ENCODE results near the gene RABGGTA. TPM values are rescaled to one million over a fixed set of nuclear protein-coding genes. Genes with fewer than 3 reads are reported as not detected.
"Not testable (repeated sequence)": the region's sequence is repeated elsewhere in the genome, so short reads cannot be mapped to it uniquely, and the experiment has no call there.

Gene RABGGTA
- total RNA-seq, 1 donor, result 34.0 TPM

GRCh38 chr14:24219521-24219920 is 51.9 kb downstream of the RABGGTA start:
- Histone ChIP-seq H3K79me2 (ENCODE audit: insufficient read depth, low read length) (peaks cover 57% of the 10 kb centered on the region), H3K4me2 (ENCODE audit: insufficient read depth, low read length) (no peak overlapping the region), H3K4me3 (ENCODE audit: insufficient read depth, low read length) (no peak overlapping the region), H3K9me3 (ENCODE audit: low read depth, low read length) (no peaks in the 10 kb centered on the region), H3K4me1 (ENCODE audit: insufficient read depth, low read length) (peaks cover 7% of the 10 kb centered on the region), H3K27me3 (ENCODE audit: insufficient read depth, low read length) (no peaks in the 10 kb centered on the region), H4K20me1 (ENCODE audit: insufficient read depth, low read length) (peaks cover 9% of the 10 kb centered on the region), H3K27ac (ENCODE audit: low read depth, low read length) (no peak overlapping the region), H2AFZ (ENCODE audit: low read length) (no peak overlapping the region), H3K36me3 (ENCODE audit: insufficient read depth, low read length) (peaks cover 13% of the 10 kb centered on the region)
- DNase-seq (ENCODE audit: insufficient read length, low spot score, missing footprints), result no peak
- no peak for TF ChIP-seq CTCF (IDR thresholded peaks at IDR 0.05; ENCODE audit: extremely low read depth, low read depth, low read length)

GRCh38 chr14:24219080-24219479 is 52.3 kb downstream of the RABGGTA start:
- H3K36me3 ChIP-seq (ENCODE audit: insufficient read depth, low read length), result peaks cover 13% of the 10 kb centered on the region
- peaks cover 57% of the 10 kb centered on the region for H3K79me2 ChIP-seq (ENCODE audit: insufficient read depth, low read length)
- no peak overlapping the region for H3K4me3 ChIP-seq (ENCODE audit: insufficient read depth, low read length)
- no peak overlapping the region for H2AFZ ChIP-seq (ENCODE audit: low read length)
- no peak overlapping the region for H3K27ac ChIP-seq (ENCODE audit: low read depth, low read length)
- no peak overlapping the region for H3K4me2 ChIP-seq (ENCODE audit: insufficient read depth, low read length)
- no peaks in the 10 kb centered on the region for H3K9me3 ChIP-seq (ENCODE audit: low read depth, low read length)
- DNase-seq (ENCODE audit: insufficient read length, low spot score, missing footprints), result no peak
- TF ChIP-seq CTCF (IDR thresholded peaks at IDR 0.05; ENCODE audit: extremely low read depth, low read depth, low read length), result no peak
- H3K4me1 ChIP-seq (ENCODE audit: insufficient read depth, low read length), result peaks cover 5% of the 10 kb centered on the region
- peaks cover 8% of the 10 kb centered on the region for H4K20me1 ChIP-seq (ENCODE audit: insufficient read depth, low read length)
- H3K27me3 ChIP-seq (ENCODE audit: insufficient read depth, low read length), result no peaks in the 10 kb centered on the region

- not testable (repeated sequence) for H2AFZ ChIP-seq (ENCODE audit: low read length); H3K4me2 ChIP-seq (ENCODE audit: insufficient read depth, low read length); H3K4me3 ChIP-seq (ENCODE audit: insufficient read depth, low read length); H3K27ac ChIP-seq (ENCODE audit: low read depth, low read length); H4K20me1 ChIP-seq (ENCODE audit: insufficient read depth, low read length); H3K9me3 ChIP-seq (ENCODE audit: low read depth, low read length); H3K27me3 ChIP-seq (ENCODE audit: insufficient read depth, low read length)
- Histone ChIP-seq H3K79me2 (ENCODE audit: insufficient read depth, low read length) (peaks cover 41% of the 10 kb centered on the region), H3K36me3 (ENCODE audit: insufficient read depth, low read length) (peaks cover 13% of the 10 kb centered on the region), H3K4me1 (ENCODE audit: insufficient read depth, low read length) (peaks cover 12% of the 10 kb centered on the region)
- DNase-seq (ENCODE audit: insufficient read length, low spot score, missing footprints), result peak; percentile 51
Observed at GRCh38 chr14:24216876-24217275, 54.5 kb downstream of the RABGGTA start.

- no peak for TF ChIP-seq CTCF (IDR thresholded peaks at IDR 0.05; ENCODE audit: extremely low read depth, low read depth, low read length)
- Histone ChIP-seq H3K36me3 (ENCODE audit: insufficient read depth, low read length) (peaks cover 15% of the 10 kb centered on the region), H3K4me2 (ENCODE audit: insufficient read depth, low read length) (peak overlapping the region; percentile 98), H3K27ac (ENCODE audit: low read depth, low read length) (peak overlapping the region; percentile 78), H3K27me3 (ENCODE audit: insufficient read depth, low read length) (no peaks in the 10 kb centered on the region), H3K4me1 (ENCODE audit: insufficient read depth, low read length) (peaks cover 12% of the 10 kb centered on the region), H3K9me3 (ENCODE audit: low read depth, low read length) (no peaks in the 10 kb centered on the region), H3K79me2 (ENCODE audit: insufficient read depth, low read length) (peaks cover 38% of the 10 kb centered on the region), H2AFZ (ENCODE audit: low read length) (peak overlapping the region; percentile 92), H4K20me1 (ENCODE audit: insufficient read depth, low read length) (peaks cover 8% of the 10 kb centered on the region), H3K4me3 (ENCODE audit: insufficient read depth, low read length) (peak overlapping the region; percentile 80)
- no peak for DNase-seq (ENCODE audit: insufficient read length, low spot score, missing footprints)
Observed at GRCh38 chr14:24216345-24216699, 55.1 kb downstream of the RABGGTA start.

Small RNA genes lying within 50 kb of the gene (small RNA-seq; reads per million reads assigned to genes)
- not detected for gene MDP1

Other genes starting within 250 kb of the RABGGTA start
- not detected in 2 replicates for gene CARMIL3, start 219.6 kb downstream of the RABGGTA start, total RNA-seq
- gene CPNE6, start 200.0 kb downstream of the RABGGTA start, total RNA-seq, result not detected in 2 replicates
- 26.2 and 35.1 TPM in 2 replicates for gene PCK2, start 177.3 kb downstream of the RABGGTA start, total RNA-seq
- 73.4 and 84.7 TPM in 2 replicates for gene DCAF11, start 156.8 kb downstream of the RABGGTA start, total RNA-seq
- gene NRL, start 156.6 kb downstream of the RABGGTA start, total RNA-seq, result 1.5 and 1.8 TPM in 2 replicates
- 0.29 and 0.72 TPM in 2 replicates for gene FITM1, start 140.9 kb downstream of the RABGGTA start, total RNA-seq
- 95.5 and 111 TPM in 2 replicates for gene PSME1, start 135.4 kb downstream of the RABGGTA start, total RNA-seq
- 6.9 and 9.1 TPM in 2 replicates for gene EMC9, start 130.0 kb downstream of the RABGGTA start, total RNA-seq
- 47.7 and 55.7 TPM in 2 replicates for gene PSME2, start 125.0 kb downstream of the RABGGTA start, total RNA-seq
- 43.9 and 49.6 TPM in 2 replicates for gene RNF31, start 124.1 kb downstream of the RABGGTA start, total RNA-seq
- gene IRF9, start 110.3 kb downstream of the RABGGTA start, total RNA-seq, result 102 and 117 TPM in 2 replicates
- gene REC8, start 99.5 kb downstream of the RABGGTA start, total RNA-seq, result 3.3 and 3.5 TPM in 2 replicates
- gene IPO4, start 82.8 kb downstream of the RABGGTA start, total RNA-seq, result 38.9 and 47.0 TPM in 2 replicates
- gene TM9SF1, start 76.2 kb downstream of the RABGGTA start, total RNA-seq, result 78.2 and 84.3 TPM in 2 replicates
- gene TSSK4, start 65.9 kb downstream of the RABGGTA start, total RNA-seq, result 0.36 TPM in 1 of 2 replicates, not detected in the other
- 19.2 TPM in 2 replicates for gene CHMP4A, start 58.1 kb downstream of the RABGGTA start, total RNA-seq
- gene MDP1, start 55.5 kb downstream of the RABGGTA start, total RNA-seq, result 14.1 and 14.8 TPM in 2 replicates
- 56.3 and 69.1 TPM in 2 replicates for gene NEDD8, start 39.2 kb downstream of the RABGGTA start, total RNA-seq
- 70.7 and 86.5 TPM in 2 replicates for gene GMPR2, start 38.7 kb downstream of the RABGGTA start, total RNA-seq
- gene TINF2, start 29.0 kb downstream of the RABGGTA start, total RNA-seq, result 62.6 and 63.4 TPM in 2 replicates
- gene TGM1, start 8.4 kb downstream of the RABGGTA start, total RNA-seq, result 0.36 and 1.2 TPM in 2 replicates
- gene DHRS1, start 28.2 kb upstream of the RABGGTA start, total RNA-seq, result 9.8 and 13.6 TPM in 2 replicates
- 17.4 and 21.0 TPM in 2 replicates for gene NOP9, start 28.3 kb upstream of the RABGGTA start, total RNA-seq
- gene CIDEB, start 36.4 kb upstream of the RABGGTA start, total RNA-seq, result 0.36 and 0.59 TPM in 2 replicates
- 4.7 and 5.1 TPM in 2 replicates for gene LTB4R2, start 38.5 kb upstream of the RABGGTA start, total RNA-seq
- gene LTB4R, start 39.9 kb upstream of the RABGGTA start, total RNA-seq, result 1.2 and 1.8 TPM in 2 replicates
- gene ADCY4, start 63.5 kb upstream of the RABGGTA start, total RNA-seq, result 17.7 and 18.8 TPM in 2 replicates
- gene RIPK3, start 68.4 kb upstream of the RABGGTA start, total RNA-seq, result 9.1 and 11.9 TPM in 2 replicates
- gene NFATC4, start 96.6 kb upstream of the RABGGTA start, total RNA-seq, result 101 and 107 TPM in 2 replicates
- 7.2 and 9.1 TPM in 2 replicates for gene NYNRIN, start 127.4 kb upstream of the RABGGTA start, total RNA-seq
- 3.5 and 4.0 TPM in 2 replicates for gene CBLN3, start 158.1 kb upstream of the RABGGTA start, total RNA-seq
- 58.6 and 62.5 TPM in 2 replicates for gene KHNYN, start 158.4 kb upstream of the RABGGTA start, total RNA-seq
- gene SDR39U1, start 171.2 kb upstream of the RABGGTA start, total RNA-seq, result 11.6 and 13.0 TPM in 2 replicates
- gene CMA1, start 236.7 kb upstream of the RABGGTA start, total RNA-seq, result not detected in 2 replicates